GM21360 (cell line): ENCODE results near the gene PIPOX.

Experiments used
- ATAC-seq: cut with Tn5 transposase; IDR thresholded peaks from one replicate; pipeline ENCODE4 v1.9.1; 2021; ENCODE audit warnings: mild to moderate bottlenecking, moderate library complexity; ENCODE audit not compliant: unreplicated experiment

The PIPOX gene

GRCh38 chr17:29045734-29046472 lies 3.0 kb downstream of the PIPOX start:
- no peak for ATAC-seq

- ATAC-seq: no peak
Measured at GRCh38 chr17:29046473-29046839, 3.5 kb downstream of the PIPOX start.

DNA sequence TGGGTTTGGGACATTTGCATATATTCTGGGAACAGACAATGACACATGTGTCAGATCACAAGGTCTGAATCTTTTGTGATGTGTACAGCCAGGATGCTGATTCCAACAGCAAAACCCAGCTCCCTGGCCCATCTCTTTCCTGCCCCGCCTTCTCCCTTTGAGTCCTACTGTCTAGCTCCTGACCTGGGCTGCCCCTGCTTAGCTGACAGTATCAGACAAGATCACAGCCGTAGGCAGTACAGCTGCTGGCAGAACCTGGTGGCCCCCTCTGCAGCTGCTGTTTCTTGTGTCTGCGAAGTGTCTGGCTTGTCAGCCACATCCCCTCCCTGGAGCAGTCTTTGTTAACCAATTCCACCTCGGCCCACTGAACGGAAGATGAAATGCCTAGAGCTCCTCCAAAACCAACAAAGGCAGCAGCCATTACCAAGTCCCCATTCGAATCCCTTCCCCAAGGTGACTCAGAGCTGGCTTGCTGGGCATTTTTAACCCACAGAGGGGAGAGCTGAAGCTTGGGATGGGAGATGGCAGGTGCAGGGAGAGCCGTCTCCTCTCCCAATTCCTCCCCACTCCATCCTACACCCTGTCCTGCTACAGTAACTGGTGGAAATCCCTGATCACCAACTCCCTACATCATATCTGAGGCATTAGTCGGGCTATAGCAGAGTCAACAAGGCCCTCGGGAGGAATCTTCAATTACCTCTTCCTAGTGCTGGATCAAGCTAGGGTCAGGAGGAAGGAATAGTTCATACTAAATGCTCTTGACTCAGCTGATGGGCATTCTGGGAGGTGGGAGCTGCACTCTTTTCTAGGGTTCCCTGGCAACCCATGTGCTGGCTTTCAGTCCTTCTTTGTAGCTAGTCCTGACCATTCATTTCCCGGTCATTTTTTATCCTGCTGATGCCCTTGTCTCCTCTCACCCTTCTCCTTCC lies 5.8 kb downstream of the PIPOX start:
- ATAC-seq: no peak

DNA sequence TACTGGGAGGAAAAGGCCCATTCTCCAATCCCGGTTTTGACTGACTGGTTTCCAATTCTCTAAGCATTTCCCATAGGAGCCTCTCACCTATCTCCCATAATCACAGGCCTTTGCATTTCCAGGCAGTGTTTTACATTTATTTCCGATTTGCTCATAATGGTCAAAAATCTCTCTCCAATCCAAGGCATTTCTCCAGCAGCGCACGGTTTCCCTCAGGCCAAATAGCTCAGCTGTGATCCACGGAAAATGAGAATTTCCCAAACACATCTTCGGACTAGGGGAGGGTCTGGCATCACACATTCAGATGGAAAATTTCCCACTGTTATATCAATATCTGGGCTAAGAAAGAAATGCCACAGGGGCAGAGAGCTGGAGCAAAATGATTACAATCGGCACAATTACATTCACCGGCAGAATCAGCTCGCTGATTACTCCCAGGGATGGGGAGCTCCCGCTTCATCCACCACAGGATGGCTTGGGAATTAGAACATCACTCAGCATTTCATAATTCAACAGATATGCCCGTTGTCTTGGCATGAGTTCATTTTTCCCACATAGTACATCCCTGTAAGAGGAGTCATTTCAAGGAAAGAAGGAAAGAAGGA lies 6.7 kb downstream of the PIPOX start:
- no peak for ATAC-seq

GRCh38 chr17:29050176-29050575 lies 7.2 kb downstream of the PIPOX start:
- no peak for ATAC-seq

DNA sequence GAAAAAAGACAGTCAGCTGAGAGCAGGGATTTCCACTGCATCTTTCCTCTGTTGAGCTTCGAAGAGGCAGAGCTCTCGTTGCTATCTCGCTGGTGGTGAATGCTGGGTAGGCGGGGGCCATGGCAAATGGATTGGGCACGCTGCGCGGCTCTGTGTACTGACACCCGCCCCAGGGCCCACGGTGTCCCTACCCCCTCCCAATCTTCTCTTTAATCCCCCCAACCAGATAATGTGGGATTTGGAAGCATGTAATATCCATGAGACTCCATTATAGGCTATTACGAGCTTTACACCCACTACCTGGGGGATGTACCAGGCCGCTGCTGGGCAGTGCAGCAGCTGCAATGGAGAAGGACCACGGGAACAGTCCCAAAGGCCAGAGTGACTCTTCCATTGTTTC lies 8.3 kb downstream of the PIPOX start:
- ATAC-seq: no peak

GRCh38 chr17:29051731-29052130 lies 8.8 kb downstream of the PIPOX start:
- no peak for ATAC-seq

GRCh38 chr17:29054835-29055234 lies 11.9 kb downstream of the PIPOX start:
- ATAC-seq: no peak

- no peak for ATAC-seq
Measured at GRCh38 chr17:29057361-29057760, 14.4 kb downstream of the PIPOX start.

GRCh38 chr17:29058391-29058790 lies 15.4 kb downstream of the PIPOX start:
- no peak for ATAC-seq

GRCh38 chr17:29059281-29059680 lies 16.3 kb downstream of the PIPOX start:
- no peak for ATAC-seq

DNA sequence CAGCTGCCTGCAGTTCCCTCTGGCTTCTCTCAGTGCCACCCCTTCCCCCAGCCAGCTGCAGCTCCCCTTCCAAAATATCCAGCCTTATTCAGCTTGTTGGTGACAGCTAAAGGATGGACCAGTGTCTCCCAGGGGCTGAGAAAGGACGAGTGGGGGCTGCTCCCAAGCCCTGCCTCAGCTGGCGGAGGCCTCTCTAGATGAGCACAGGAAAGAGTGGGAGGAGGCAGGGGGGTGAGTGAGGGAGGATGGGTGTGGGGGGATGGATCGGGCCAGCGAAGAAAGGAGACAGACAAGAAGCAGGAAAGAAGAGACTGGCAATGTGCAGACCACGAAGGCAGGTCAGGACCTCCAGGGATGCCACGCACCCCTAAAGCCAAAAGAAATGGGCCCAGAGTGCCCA lies 17.5 kb downstream of the PIPOX start:
- ATAC-seq: no peak

- ATAC-seq: no peak
Measured at GRCh38 chr17:29061036-29061435, 18.1 kb downstream of the PIPOX start.

DNA sequence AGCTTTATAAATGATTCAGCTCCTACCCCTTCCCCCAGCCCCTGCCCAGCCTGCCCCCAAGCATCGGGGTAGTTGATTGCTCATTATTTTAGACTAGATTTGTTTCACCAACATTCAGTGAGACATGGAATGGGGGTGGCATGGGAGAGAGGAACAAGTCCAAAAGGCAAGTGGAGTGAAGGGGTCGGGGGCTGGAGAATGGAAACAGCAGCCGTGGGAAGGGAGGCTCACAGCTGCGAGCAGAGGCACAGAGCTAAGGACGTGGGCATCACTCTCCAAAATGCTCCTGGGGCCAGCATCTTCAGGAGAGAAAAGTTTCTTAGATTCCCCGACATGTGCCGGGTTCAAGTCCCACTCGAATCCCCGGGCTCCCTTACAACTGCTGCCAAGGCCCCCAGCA lies 19.3 kb downstream of the PIPOX start:
- no peak for ATAC-seq

DNA sequence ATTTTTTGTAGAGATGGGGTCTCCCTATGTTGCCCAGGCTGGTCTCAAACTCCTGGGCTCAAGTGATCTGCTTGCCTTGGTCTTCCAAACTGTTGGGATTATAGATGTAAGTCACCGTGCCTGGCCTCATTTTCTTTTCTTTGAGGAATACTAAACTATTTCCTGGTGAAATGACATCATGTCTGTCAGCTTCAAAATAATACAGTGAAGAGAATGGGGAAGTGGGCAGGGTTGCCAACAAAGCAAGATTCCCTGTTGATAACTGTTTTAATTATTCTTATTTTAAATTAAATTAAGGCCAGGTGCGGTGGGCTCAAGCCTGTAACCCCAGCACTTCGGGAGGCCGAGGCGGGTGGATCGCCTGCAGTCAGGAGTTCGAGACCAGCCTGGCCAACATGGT lies 21.1 kb downstream of the PIPOX start:
- ATAC-seq: no peak

DNA sequence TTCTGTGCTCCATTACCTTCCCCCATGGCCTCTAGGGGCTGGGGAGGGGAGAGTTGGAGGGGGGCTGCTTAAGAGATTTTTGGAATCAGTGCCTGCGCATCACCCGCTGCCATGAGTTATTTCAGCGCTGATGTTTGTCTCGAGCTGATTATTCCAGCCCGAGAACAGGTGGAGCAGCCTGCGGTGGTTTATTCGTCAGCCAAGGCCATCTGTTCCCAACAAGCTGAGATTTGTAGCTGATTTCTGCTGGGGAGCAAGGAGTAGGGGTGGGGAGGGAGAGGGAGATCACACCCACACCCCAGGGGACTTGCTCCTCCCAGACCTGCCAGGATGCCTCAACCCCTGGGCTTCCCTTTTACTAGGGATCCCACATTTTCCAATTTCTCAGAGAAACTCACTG lies 23.1 kb downstream of the PIPOX start:
- no peak for ATAC-seq

GRCh38 chr17:29066606-29067005 lies 23.7 kb downstream of the PIPOX start:
- no peak for ATAC-seq

DNA sequence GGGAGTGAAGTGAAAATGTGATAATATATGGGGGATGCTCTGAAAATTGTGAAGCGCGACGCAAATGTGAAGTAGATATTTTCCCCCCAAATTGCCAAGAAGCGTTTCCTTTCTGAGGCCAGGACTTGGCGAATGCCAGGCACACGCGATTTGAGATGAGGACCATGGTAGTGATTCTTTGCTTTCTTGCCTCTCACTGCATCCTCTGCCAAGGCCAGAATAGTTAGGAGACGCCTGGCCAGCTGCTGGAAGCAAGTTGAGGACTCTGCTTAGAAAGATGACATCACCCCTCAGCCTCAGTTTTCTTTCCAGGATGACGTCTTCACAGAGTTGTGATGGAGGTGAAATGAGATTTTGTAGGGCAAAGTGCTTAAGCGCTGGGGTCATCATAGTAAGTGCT lies 25.9 kb downstream of the PIPOX start:
- ATAC-seq: no peak

DNA sequence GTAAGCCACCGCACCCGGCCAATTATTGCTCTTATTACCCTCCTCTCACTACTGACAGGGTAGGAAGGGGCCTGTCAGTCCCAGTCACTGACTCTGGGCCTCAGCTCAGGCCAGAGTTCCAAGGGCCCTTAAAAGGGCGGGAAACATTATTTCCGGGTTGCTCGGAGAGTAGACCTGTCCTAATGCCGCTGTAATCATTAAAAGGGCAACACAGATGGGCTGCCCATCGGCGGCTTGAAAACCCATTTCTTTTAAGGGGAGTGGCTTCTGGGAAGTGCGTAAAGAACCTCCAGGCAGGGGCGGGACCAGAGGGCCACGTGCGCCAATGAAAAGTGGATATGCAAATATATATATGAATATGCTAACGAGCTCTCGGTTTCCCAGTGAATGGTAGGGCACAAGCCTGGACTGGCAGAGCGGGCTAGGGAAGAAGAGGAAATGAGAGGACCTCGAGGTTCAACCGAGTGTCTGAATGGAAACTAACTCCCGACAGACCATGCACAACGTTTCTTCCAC lies 26.6 kb downstream of the PIPOX start:
- ATAC-seq: no peak

DNA sequence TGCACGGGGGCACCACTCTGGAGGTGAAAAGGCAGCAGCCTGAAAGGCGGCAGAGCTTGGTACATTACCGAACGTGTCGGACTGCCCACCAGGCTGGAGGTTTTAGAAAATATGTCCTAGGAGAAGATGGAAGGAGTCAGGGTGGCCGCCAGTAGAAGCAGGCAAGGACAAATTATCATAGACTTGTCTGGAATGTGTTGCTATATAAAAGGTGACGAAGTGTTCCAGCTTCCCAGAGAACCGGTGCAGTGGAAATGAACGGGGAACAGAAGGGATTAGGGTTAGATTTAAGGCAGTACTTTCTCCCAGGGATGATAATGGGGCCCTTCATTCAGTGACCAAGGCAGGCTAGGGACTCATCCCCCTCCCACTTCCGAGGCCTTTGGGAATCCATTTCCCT lies 27.4 kb downstream of the PIPOX start:
- ATAC-seq: no peak

DNA sequence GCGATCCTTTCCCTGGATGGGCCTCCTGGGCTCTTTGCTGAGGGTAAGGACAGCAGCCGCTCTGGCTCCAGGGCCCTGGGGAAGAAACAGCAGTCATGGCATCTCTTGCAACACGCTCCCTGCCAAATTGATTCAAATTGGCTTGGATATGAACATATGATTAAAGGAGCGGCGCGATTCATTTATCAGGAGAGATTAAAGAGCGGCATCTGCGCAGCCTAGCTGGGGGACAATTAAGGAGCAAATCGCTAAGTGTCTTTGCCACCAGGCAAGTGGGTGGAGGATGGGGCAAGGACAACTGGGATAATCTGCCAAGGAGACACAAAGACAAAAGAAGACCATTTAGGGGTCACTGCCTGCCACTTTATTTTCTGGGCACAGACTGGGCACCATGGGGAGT lies 27.8 kb downstream of the PIPOX start:
- no peak for ATAC-seq

- no peak for ATAC-seq
Measured at GRCh38 chr17:29071303-29071702, 28.4 kb downstream of the PIPOX start.
